Gastroesophageal sphincter (tissue), 3 donors: Measurements from ENCODE around the gene SDHC.

ENCODE experiments used
- EP300 ChIP-seq: sonication (generic); formaldehyde crosslinking; IDR thresholded peaks from one replicate; pipeline ENCODE4 v1.6.1; 2017; ENCODE audit warnings: antibody characterized with exemption, mild to moderate bottlenecking
- POLR2AphosphoS5 ChIP-seq: sonication (generic); formaldehyde crosslinking; IDR thresholded peaks from one replicate; pipeline ENCODE4 v1.6.1; 2017; ENCODE audit warnings: antibody characterized with exemption
- TF ChIP-seq, protein P1 (sequence below), 4 experiments: fragments of 200-600 bp in 2 of 4; fragments of 450-650 bp in 2 of 4; sonication (generic) in 1 of 4; IDR thresholded peaks; one replicate each; pipeline ENCODE4 v1.5.1; 2017 to 2019; ENCODE audit warnings: antibody characterized with exemption in 4 of 4, mild to moderate bottlenecking in 2 of 4, moderate library complexity in 2 of 4

DNA sequence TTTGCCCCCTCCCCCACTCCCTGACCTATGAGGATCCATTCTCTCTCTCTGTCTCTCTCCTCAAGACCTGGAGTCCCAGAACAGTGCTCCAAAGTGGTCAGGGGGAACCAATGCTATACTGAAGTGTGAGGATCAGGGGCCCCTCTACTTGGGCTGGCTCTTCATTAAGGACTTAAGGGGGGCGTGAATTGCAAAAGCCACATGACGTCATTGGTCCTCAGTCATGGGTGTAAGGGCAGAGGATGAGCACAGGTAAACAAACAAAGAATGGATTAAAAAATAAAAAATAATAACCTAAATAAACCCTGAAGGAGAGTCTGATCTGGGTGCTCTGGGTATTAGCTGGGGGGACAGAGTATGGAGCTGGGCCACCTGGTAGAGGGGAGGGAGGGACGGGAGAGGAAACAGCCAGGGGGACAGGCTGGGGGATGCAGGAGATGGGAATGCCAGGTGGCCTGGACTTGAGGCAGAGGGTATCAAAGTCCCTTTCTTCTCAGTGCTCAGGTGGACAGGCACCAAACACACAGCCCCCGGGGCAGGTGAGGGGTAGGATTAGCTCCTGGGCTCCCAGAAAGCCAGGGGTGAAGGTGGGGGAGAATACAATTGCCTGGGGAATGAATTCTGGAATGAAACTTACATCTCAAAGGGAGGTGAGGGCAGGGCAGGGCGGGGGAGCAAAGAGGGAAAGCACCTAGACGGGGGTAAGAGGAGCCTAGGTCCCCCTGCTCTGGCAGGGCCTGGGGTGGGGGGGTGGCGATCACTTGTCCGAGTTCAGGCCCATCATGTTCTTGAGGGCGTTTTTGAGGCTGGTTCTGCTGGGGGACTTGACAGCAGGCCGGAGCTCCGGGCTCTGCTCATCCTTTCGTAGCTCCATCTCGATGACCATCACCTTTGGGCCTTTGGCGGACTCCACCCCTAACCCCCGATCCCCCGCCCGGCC, 9.0 kb upstream of the SDHC start:
- no peak for TF ChIP-seq POLR2AphosphoS5
- TF ChIP-seq EP300 = no peak
- TF ChIP-seq, protein P1, sequence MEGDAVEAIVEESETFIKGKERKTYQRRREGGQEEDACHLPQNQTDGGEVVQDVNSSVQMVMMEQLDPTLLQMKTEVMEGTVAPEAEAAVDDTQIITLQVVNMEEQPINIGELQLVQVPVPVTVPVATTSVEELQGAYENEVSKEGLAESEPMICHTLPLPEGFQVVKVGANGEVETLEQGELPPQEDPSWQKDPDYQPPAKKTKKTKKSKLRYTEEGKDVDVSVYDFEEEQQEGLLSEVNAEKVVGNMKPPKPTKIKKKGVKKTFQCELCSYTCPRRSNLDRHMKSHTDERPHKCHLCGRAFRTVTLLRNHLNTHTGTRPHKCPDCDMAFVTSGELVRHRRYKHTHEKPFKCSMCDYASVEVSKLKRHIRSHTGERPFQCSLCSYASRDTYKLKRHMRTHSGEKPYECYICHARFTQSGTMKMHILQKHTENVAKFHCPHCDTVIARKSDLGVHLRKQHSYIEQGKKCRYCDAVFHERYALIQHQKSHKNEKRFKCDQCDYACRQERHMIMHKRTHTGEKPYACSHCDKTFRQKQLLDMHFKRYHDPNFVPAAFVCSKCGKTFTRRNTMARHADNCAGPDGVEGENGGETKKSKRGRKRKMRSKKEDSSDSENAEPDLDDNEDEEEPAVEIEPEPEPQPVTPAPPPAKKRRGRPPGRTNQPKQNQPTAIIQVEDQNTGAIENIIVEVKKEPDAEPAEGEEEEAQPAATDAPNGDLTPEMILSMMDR (IDR thresholded peaks at IDR 0.05) = no peak
